ENCODE data around the gene AGA.

AGA gene

DNA sequence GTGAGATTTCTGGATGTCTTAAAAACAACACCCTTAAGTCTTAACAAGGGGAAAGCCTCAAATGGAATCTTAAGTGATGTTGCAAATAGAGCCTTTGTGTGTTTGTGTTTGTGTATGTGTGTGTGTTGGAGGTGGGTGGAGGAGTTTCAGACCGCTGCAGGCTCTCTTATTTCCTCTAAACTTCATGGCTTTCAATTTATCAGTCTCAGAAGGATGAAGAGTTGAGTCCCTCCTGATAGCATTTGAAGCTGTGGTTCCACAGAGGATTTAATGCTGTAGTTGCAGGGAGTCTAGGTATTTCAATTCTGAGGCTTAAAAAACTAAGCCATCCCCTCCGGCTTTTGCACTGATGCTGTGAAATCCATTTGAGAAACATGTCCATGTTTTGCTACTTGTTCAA, 4.3 kb upstream of the AGA start:
- no peak for DNase-seq

DNA sequence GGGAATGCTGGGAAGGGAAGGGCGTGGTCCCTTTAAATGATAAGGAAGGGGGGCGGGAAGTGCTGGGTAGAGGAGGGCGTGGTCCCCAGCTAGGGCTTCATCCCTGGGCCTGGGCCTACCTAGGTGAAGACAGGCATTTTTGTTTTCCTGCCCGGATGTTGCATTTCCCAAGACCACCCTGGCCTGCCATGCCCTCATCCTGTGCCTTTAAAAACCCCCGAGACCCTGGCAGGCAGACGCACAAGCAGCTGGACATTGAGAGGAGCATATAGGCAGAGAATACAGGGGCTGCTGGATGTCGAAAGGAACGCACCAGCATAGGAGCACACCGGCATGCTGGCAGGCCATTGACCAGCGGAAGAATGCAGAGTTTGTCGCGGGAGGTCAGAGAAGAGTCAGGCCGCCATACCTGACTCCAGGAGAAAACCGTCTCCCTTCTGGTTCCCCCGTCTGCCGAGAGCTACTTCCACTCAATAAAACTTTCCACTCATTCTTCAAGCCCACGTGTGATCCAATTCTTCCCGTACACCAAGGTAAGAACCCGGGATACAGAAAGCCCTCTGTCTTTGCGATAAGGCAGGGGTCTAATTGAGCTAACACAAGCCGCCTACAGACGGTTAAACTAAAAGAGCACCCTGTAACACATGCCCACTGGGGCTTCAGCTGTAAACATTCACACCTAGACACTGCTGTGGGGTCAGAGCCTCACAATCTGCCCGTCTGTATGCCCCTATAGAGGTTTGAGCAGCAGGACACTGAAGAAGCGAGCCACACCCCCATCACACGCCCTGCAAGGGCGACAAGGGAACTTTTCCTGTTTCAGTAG, 2.9 kb upstream of the AGA start:
- no peak for DNase-seq

DNA sequence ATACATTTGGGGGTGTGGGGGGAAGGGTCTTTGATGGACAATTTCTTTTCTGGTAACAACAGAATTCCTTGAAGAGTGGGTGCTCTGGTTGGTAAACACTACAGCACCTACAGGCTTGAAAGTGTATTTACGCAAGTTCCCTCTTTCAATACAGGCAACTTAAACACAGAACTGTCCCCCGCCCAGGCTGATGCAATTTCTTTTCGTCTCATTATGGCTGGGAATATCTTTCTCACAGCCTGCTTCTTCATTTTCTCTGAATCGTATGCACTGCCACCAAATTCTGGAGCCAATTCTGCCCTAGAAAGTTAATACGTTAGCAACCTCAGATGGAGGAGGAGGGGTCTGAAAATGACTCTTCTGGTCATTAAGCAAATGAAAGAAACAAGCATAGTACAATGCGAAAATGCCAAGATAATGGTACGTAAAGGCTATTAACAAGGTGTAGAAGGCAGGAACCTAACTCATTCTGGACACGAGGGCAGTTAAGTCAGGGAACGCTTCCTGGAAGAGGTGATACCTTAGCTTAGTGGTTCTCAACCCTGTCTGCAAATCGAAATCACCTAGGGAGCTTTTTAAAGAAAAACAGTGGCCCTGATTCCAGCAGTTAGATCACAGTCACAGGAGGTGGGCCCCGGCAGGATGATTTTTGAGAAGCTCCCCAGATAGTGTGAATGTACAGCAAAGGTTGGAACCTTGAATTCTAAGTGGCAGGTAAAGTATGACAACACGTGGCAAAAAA, 1.0 kb downstream of the AGA start:
- peak in 1 of 5 experiments; percentile 70 for DNase-seq

DNA sequence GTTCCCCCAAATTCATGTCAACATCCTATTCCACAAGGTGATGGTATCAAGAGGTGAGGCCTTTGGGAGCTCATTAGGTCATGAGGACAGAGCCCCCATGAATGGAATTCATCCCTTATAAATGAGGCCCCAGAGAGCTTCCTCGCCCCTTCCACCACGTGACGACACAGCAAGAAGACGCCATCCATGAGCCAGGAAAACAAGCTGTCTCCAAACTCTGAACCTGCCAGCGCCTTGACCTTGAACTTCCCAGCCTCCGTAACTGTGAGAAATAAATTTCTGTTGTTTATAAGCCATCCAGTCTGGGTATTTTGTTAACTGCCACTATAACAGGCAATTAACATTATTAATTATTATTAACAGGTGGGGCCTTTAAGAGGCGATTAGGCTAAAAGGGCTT, 5.8 kb downstream of the AGA start:
- DNase-seq: no peak

DNA sequence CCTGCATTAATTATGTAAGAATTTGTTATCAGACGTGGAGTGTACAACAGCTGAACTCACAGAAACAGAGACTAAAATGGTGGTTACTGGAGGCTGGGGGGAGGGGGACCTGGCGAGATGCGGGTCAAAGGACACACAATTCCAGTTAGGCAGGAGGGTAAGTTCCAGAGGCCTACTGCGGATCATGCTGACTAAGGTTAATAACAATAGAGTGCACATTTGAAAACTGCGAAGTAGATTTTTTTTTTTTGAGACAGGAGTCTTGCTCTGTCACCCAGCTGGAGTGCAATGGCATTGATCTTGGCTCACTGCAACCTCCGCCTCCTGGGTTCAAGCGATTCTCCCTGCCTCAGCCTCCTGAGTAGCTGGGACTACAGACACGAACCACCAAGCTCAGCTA, 7.6 kb downstream of the AGA start:
- no peak for DNase-seq

- no peak for DNase-seq
Observed at GRCh38 chr4:177427192-177427591, 15.0 kb downstream of the AGA start.

DNA sequence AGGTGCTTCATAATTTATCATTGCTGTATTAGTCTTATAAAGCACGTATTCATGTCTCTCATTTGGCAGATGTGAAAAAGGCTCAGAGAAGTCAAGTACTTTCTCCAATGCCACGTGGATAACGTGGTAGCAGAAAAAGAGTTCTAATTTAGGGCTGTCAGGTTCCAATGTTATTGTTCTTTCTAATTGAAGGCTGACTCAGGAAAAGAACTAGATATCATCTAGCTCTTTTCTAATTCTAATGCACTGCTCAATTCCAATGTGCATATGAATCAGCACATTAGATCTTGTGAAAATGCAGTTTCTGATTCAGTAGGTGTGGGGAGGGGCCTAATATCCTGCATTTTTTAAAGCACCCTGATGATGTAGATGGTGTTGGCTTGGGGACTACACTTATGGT, 22.8 kb downstream of the AGA start:
- DNase-seq: no peak

DNA sequence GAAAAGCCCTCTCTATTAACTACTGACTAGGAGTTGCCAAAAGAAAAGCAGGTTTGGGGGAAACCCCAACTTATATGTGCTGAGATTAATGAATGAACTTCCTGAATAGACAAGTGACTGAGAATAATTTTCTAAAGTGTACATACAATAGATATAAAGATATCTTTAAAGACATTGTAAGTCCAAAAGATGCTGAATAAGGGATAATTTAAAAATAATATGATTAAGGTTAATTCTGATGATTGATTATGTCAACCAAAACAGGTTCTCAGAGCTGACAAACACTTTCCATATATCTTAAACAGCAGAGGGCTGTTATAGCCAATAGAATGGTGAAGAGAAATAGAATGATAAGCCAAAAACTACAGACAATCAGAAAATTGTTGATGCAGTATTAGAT, 28.6 kb downstream of the AGA start:
- no peak for DNase-seq

- no peak for DNase-seq
Observed at GRCh38 chr4:177413076-177413475, 29.2 kb downstream of the AGA start.

- no peak for DNase-seq
Observed at GRCh38 chr4:177411996-177412395, 30.2 kb downstream of the AGA start.

- no peak for DNase-seq
Observed at GRCh38 chr4:177410566-177410965, 31.7 kb downstream of the AGA start.

GRCh38 chr4:177408023-177408422, 34.2 kb downstream of the AGA start:
- no peak for DNase-seq

DNA sequence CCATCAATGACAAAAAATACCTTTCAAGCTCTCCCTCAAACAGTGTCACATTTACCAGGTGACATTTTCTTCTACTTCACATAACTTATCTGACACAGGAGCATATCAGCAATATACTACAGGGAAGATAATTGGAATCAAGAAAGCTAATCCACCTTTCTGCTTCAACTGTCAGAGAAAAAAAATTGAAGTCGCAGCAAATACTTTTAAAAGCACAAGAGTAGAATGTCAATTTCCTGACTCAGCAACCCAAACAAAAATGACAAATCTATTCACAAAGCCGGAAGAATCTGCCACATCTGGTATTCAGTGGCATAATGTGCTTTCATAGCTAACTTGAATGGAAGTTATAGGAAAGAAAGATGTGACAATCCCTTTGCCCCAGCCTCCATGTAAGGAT, 36.7 kb downstream of the AGA start:
- DNase-seq: no peak

DNA sequence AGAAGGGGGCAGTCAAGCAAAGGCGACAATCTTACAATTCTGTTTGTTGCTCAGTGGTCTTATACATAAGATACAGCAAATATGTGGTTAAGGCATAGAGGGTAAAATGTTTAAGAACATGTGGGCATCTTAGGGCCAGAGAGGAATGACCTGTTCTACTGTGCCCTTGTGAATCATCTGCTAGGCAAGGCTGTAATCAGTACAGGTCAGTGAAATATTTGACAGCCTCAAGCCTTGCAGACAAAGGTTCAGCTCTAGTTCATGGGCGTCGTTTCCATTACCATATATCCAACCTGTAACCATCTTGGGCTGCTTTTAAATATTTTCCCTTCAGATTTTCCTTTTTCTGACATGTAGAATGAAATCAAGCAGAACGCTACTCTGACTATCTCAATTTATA, 37.3 kb downstream of the AGA start:
- no peak for DNase-seq

- no peak for DNase-seq
Observed at GRCh38 chr4:177404342-177404741, 37.9 kb downstream of the AGA start.

GRCh38 chr4:177403746-177404145, 38.5 kb downstream of the AGA start:
- no peak for DNase-seq

DNA sequence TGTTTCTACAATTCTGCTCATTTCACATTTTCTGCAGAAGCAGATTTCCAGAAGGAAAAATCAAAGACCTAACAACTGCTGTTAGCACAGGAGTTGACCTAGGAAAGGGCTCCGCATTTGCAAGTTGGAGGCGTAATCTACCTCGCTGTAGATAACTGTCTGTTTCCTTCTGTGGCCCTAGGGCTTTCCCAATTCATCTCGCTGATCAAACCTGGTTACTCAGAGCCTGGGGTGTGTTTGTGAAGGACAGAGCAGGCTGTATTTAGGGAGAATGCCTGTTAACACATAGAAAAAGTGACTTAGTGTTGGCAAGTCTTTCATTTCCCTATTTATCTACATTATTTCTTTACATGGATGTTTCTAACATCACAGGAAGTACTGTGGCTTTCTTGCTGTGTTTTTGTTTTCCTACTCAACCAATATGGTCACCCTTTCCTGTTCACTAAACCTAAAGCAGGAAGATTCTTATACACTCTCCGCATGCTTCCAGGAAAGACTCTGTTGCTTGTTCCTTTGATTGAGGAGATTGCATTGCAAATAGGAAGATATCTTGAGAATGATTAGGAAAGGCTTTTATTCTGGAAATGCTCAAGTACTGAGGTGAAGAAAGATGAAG, 40.5 kb downstream of the AGA start:
- peak in 2 of 5 experiments; percentile 2 to 50 for DNase-seq

DNA sequence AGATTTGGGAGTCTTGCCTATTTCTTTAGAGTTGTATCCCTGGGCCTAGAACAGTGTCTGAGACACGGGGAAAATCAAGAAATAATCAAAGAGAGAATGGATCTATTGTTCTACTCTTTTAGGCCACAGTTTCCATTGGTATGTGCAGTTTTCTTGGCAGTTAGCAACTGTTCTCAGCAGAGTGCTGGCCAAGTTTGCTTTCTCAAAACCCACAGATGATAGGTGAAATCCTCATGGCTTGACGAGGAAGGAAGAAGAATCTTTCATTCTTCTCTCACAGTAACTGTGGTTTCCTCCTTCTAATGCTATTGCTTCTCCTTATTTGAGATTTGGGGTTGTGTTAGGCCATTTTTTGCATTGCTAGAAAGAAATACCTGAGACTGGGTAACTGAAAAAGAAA, 42.2 kb downstream of the AGA start:
- DNase-seq: no peak

GRCh38 chr4:177396352-177396751, 45.9 kb downstream of the AGA start:
- no peak for DNase-seq

DNA sequence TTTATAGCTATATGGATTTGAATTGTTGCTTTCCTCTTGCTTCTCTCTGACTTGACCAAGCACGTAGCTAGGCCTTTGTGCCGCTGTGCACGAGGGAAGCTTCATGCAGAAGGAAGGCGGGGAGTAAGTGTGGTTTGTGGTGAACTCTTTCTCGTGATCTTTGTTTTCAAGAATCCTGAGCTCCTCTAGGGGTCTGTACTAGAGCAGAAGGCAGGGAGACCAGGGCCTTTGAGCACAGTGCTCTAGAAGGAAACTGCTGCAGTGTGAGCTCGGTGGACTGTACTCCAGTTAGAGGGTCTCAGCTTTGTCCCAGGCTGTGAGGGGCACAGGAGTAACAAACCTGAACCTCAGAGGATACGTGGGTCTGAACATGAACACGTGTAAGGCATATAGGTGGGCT, 49.0 kb downstream of the AGA start:
- peak in 2 of 5 experiments; percentile 1 to 67 for DNase-seq

DNA sequence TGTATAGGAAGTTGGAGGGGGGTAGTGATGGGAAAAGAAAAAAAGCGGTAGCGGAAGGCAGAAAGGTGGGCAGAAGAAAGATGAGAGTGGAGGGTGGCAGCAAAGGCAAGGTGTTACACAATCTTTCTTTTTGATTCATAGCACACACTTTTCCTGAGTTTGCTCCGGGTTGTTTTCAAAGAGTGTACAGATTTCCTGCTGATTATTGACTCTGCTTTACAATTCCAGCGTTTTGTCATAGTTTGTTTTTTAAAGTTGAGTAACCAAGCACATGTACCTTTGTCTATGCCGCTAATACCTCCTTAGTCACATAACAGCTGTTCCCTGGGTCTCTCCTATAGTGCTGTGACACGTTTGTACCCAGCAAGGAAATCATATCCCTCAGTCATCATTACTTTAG, 50.3 kb downstream of the AGA start:
- no peak for DNase-seq

DNA sequence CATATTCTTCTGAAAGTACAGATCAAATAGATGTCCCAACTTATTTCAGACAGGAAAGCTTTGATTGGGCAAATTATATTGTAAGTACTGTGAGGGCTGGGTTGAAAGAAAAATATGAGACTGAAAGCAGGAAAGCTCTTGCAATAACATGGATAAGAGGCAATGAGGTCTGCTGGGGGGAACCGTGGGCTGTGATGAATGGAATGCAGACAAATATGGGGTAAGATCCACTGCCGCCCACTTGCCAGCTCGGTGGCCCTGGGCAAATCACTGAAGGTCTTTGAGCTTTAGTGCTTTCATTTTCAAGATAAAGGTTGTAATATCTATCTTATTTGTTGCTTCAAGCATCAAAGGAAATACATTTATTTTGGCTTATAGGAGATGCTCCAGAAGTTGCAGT, 51.0 kb downstream of the AGA start:
- no peak for DNase-seq

GRCh38 chr4:177386278-177386815, 55.9 kb downstream of the AGA start:
- DNase-seq: no peak

All from T-helper 2 cell (primary cell).